ENCODE measurements around the gene PCSK4.

DNA sequence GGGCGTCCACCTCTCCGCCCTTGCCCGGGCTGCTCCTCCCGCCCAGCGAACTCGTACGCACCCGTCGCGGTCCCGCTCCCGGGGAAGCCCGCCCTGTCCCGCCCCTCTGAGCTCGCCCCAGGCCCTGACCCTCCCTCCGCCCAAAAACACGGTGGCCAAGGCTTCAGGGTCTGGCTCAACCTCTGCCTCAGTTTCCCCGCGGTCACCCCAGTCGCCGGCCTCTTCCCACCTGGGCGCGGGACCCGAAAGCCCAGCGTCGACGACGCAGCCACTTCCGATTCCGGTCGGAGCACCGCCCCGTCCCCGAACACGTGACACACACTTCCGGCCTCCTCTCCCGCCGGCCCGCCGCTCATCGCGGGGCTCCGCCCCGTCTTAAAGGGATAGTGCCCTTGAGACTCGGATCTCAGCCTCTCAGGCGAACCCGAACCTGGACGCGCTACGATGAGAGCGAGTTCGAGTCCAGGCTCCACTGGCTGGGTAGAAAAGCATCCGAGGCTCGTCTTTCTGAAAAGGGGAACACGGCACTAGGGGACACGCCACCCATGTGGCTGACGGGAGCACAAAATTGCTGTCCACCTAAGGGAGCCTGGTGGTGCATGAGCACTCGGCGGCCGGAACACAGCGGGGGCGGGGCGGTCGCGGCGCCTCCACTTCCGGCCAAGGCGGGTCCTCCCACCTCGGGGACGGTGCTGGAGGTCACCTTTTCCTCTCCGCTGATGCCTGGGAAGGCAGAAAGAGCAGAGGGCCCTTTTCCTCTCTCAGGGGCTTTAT is 11.0 kb downstream of the PCSK4 start, which contains the start of gene C19orf25:
- TF ChIP-seq, protein P1, sequence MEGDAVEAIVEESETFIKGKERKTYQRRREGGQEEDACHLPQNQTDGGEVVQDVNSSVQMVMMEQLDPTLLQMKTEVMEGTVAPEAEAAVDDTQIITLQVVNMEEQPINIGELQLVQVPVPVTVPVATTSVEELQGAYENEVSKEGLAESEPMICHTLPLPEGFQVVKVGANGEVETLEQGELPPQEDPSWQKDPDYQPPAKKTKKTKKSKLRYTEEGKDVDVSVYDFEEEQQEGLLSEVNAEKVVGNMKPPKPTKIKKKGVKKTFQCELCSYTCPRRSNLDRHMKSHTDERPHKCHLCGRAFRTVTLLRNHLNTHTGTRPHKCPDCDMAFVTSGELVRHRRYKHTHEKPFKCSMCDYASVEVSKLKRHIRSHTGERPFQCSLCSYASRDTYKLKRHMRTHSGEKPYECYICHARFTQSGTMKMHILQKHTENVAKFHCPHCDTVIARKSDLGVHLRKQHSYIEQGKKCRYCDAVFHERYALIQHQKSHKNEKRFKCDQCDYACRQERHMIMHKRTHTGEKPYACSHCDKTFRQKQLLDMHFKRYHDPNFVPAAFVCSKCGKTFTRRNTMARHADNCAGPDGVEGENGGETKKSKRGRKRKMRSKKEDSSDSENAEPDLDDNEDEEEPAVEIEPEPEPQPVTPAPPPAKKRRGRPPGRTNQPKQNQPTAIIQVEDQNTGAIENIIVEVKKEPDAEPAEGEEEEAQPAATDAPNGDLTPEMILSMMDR (conservative IDR thresholded peaks at IDR 0.05): no peak
- TF ChIP-seq EZH2 (IDR thresholded peaks at IDR 0.05; ENCODE audit: low read depth): no peak
